HepG2 (cell line): ENCODE data around the gene TACO1. TPM values are rescaled to one million over a fixed set of nuclear protein-coding genes. Genes with fewer than 3 reads are reported as not detected.

ENCODE experiments used
- CREB1 ChIP-seq, 2 experiments: fragments of 450-650 bp in 1 of 2; IDR thresholded peaks; 2 replicates each; pipeline ENCODE4 v1.6.1; 2016 to 2017; ENCODE audit warnings: control low read depth in 1 of 2, mild to moderate bottlenecking in 1 of 2, missing compliant biosample characterization in 1 of 2, missing genetic modification characterization in 1 of 2
- GATAD2A ChIP-seq: IDR thresholded peaks from 2 replicates; pipeline ENCODE4 v1.6.1; 2016
- GTF2F1 ChIP-seq: fragments of 150-350 bp; IDR thresholded peaks from 2 replicates; pipeline ENCODE4 v1.6.1; 2014; ENCODE audit warnings: low read length
- JUND ChIP-seq: sonication (generic); formaldehyde crosslinking; IDR thresholded peaks from 2 replicates; pipeline ENCODE4 v1.8.0; 2022; ENCODE audit warnings: mild to moderate bottlenecking, missing genetic modification reagents
- KAT7 ChIP-seq: IDR thresholded peaks from 2 replicates; pipeline ENCODE4 v1.6.1; 2018; ENCODE audit warnings: borderline replicate concordance, missing compliant biosample characterization
- MAFF ChIP-seq: IDR thresholded peaks from 2 replicates; pipeline ENCODE4 v1.6.1; 2011; ENCODE audit warnings: low read depth, low read length, improper control_type of control experiment
- NFKBIZ ChIP-seq: IDR thresholded peaks from 2 replicates; pipeline ENCODE4 v1.6.1; 2018; ENCODE audit warnings: missing genetic modification reagents, missing compliant biosample characterization
- NR2F1 ChIP-seq, 2 experiments: fragments of 450-650 bp in 1 of 2; formaldehyde crosslinking in 1 of 2; IDR thresholded peaks; 2 replicates each; pipeline versions ENCODE4 v1.5.0 to v1.6.1; 2016 to 2020; ENCODE audit warnings: mild to moderate bottlenecking in 1 of 2, missing compliant biosample characterization in 1 of 2, missing genetic modification reagents in 1 of 2, moderate library complexity in 1 of 2
- RXRA ChIP-seq: sonication (generic); formaldehyde crosslinking; IDR thresholded peaks from 2 replicates; pipeline ENCODE4 v1.5.1; 2020; ENCODE audit warnings: missing genetic modification reagents
- SNAI1 ChIP-seq: sonication (generic); formaldehyde crosslinking; IDR thresholded peaks from 2 replicates; pipeline ENCODE4 v1.5.0; 2020; ENCODE audit warnings: mild to moderate bottlenecking, missing genetic modification reagents, borderline replicate concordance
- THYN1 ChIP-seq: sonication (generic); formaldehyde crosslinking; IDR thresholded peaks from 2 replicates; pipeline ENCODE4 v1.8.1; 2023; ENCODE audit warnings: low read depth, mild to moderate bottlenecking, moderate library complexity, missing genetic modification reagents, borderline replicate concordance
- ZC3H13 ChIP-seq: sonication (generic); formaldehyde crosslinking; IDR thresholded peaks from 2 replicates; pipeline ENCODE4 v1.8.1; 2023; ENCODE audit warnings: mild to moderate bottlenecking, missing genetic modification reagents, moderate library complexity
- ZIK1 ChIP-seq: sonication (generic); formaldehyde crosslinking; IDR thresholded peaks from 2 replicates; pipeline ENCODE4 v1.5.0; 2020; ENCODE audit warnings: mild to moderate bottlenecking, low read depth, missing genetic modification reagents, borderline replicate concordance
- ZNF18 ChIP-seq: sonication (generic); formaldehyde crosslinking; IDR thresholded peaks from 2 replicates; pipeline ENCODE4 v1.8.0; 2022; ENCODE audit warnings: mild to moderate bottlenecking, missing genetic modification reagents; ENCODE audit not compliant: insufficient replicate concordance
- ZNF253 ChIP-seq: sonication (generic); formaldehyde crosslinking; IDR thresholded peaks from 2 replicates; pipeline ENCODE4 v1.8.0; 2022; ENCODE audit warnings: mild to moderate bottlenecking, missing genetic modification reagents, borderline replicate concordance
- ZNF329 ChIP-seq: sonication (generic); formaldehyde crosslinking; IDR thresholded peaks from 2 replicates; pipeline ENCODE4 v1.9.0; 2021; ENCODE audit warnings: low read depth, mild to moderate bottlenecking, missing genetic modification reagents
- ZNF501 ChIP-seq: sonication (generic); formaldehyde crosslinking; IDR thresholded peaks from 2 replicates; pipeline ENCODE4 v1.5.1; 2020; ENCODE audit warnings: mild to moderate bottlenecking, moderate library complexity, missing genetic modification reagents
- ZNF598 ChIP-seq: sonication (generic); formaldehyde crosslinking; IDR thresholded peaks from 2 replicates; pipeline ENCODE4 v1.5.1; 2020; ENCODE audit warnings: mild to moderate bottlenecking, missing genetic modification reagents, borderline replicate concordance
- ZNF670 ChIP-seq: sonication (generic); formaldehyde crosslinking; IDR thresholded peaks from 2 replicates; pipeline ENCODE4 v1.8.0; 2022; ENCODE audit warnings: mild to moderate bottlenecking, missing genetic modification reagents, borderline replicate concordance
- ZNF687 ChIP-seq: sonication (generic); formaldehyde crosslinking; IDR thresholded peaks from 2 replicates; pipeline ENCODE4 v1.5.1; 2020; ENCODE audit warnings: mild to moderate bottlenecking, missing genetic modification reagents, moderate library complexity
- ZNF703 ChIP-seq: sonication (generic); formaldehyde crosslinking; IDR thresholded peaks from 2 replicates; pipeline ENCODE4 v1.5.1; 2020; ENCODE audit warnings: missing genetic modification reagents, mild to moderate bottlenecking, moderate library complexity, borderline replicate concordance
- ZNF737 ChIP-seq: sonication (generic); formaldehyde crosslinking; IDR thresholded peaks from 2 replicates; pipeline ENCODE4 v1.5.0; 2020; ENCODE audit warnings: missing genetic modification reagents, mild to moderate bottlenecking, borderline replicate concordance
- polyA plus RNA-seq, 8 experiments: library from polyadenylated mRNA; depleted of rRNA in 3 of 8; stranded (reverse) in 7 of 8; unstranded in 1 of 8; fragments of >200 nt; fragmentation: Illumina TruSeq in 4 of 8; extraction: Trizol in 4 of 8; gene quantifications; 2 replicates each; pipeline versions ENCODE4 v1.2.1 to v1.2.3, GENCODE V29; 2011 to 2016; ENCODE audit warnings: low read depth in 4 of 8, missing spikeins in 1 of 8, mixed read lengths in 1 of 8; ENCODE audit not compliant: insufficient read depth in 1 of 8
- total RNA-seq, 5 experiments: library from RNA; depleted of rRNA; stranded (reverse); fragments of >200 nt; fragmentation: Illumina TruSeq; extraction: Trizol; gene quantifications; 2 replicates each; pipeline ENCODE4 v1.2.3, GENCODE V29; 2016; ENCODE audit warnings: low read depth in 1 of 5

Gene TACO1
- total and polyA plus RNA-seq, 2 of the 13 experiments (the other 11 are each of a cell fraction or from before 2014, with no cell fraction given): 34.7 to 53.6 TPM

- TF ChIP-seq ZNF670 (CRISPR knock-in tag): peak; percentile 93
- peak; percentile 96 for TF ChIP-seq RXRA
- TF ChIP-seq ZNF598 (CRISPR knock-in tag): peak; percentile 90; the same call in 1 of the 2 replicates
- TF ChIP-seq JUND: peak; percentile 74; the same call in 1 of the 2 replicates
- TF ChIP-seq ZNF501: peak; percentile 97
- peak; percentile 95 for TF ChIP-seq ZNF687 (CRISPR knock-in tag)
- peak; percentile 100 for TF ChIP-seq KAT7 (CRISPR knock-in tag)
- peak; percentile 85 for TF ChIP-seq NFKBIZ (CRISPR knock-in tag)
- TF ChIP-seq THYN1: no peak
- no peak for TF ChIP-seq MAFF
- TF ChIP-seq GATAD2A (CRISPR knock-in tag): peak; percentile 95
- peak; percentile 93 for TF ChIP-seq ZC3H13 (CRISPR knock-in tag)
- TF ChIP-seq ZIK1 (CRISPR knock-in tag): peak; percentile 85
- TF ChIP-seq ZNF253: peak; percentile 78; the same call in 1 of the 2 replicates
- TF ChIP-seq ZNF329 (CRISPR knock-in tag): peak; percentile 94
- peak; percentile 48; the same call in 1 of the 2 replicates for TF ChIP-seq CREB1 (IDR thresholded peaks at IDR 0.05)
- TF ChIP-seq CREB1 (CRISPR knock-in tag; IDR thresholded peaks at IDR 0.05): no peak; the same call in none of the 2 replicates
- TF ChIP-seq SNAI1 (CRISPR knock-in tag): peak; percentile 82; the same call in 1 of the 2 replicates
- peak; percentile 74; the same call in 1 of the 2 replicates for TF ChIP-seq GTF2F1
- peak; percentile 63 to 71; a peak in 3 of 4 replicates for TF ChIP-seq NR2F1 (CRISPR knock-in tag; IDR thresholded peaks at IDR 0.05)
- no peak for TF ChIP-seq ZNF703
- TF ChIP-seq ZNF737 (CRISPR knock-in tag): peak; percentile 88; the same call in 1 of the 2 replicates
- TF ChIP-seq ZNF18 (CRISPR knock-in tag): no peak
Measured at GRCh38 chr17:63600569-63601438, at the start of gene TACO1 (continued).
